CD4-positive, CD25-positive, alpha-beta regulatory T cell (primary cell): ENCODE results near the gene PNPLA8. TPM values are rescaled to one million over a fixed set of nuclear protein-coding genes. Genes with fewer than 3 reads are reported as not detected.

Experiments used
- ATAC-seq, 2 donors: fragments of 150-1000 bp; cut with Tn5 transposase; one replicate each; pipeline ENCODE4 v1.10.0; 2021; ENCODE audit warnings: low read depth in 2 of 2, moderate number of reproducible peaks in 2 of 2, moderate library complexity in 1 of 2
- DNase-seq, 3 donors: peaks; one replicate each; pipeline versions ENCODE4 v3.0.0 to v3.0.0-alpha.2; 2012 to 2022; ENCODE audit warnings: mixed read lengths in 1 of 3
- H3K27ac ChIP-seq: one replicate; pipeline ENCODE4 v1.7.0; 2013; ENCODE audit warnings: mild to moderate bottlenecking, low read length; ENCODE audit not compliant: insufficient read depth, poor library complexity, severe bottlenecking
- H3K27me3 ChIP-seq: one replicate; pipeline ENCODE4 v1.7.0; 2013; ENCODE audit warnings: low read length; ENCODE audit not compliant: control insufficient read depth, insufficient read depth
- H3K36me3 ChIP-seq: one replicate; pipeline ENCODE4 v1.7.0; 2013; ENCODE audit warnings: mild to moderate bottlenecking, low read length, moderate library complexity; ENCODE audit not compliant: control insufficient read depth, insufficient read depth
- H3K4me1 ChIP-seq: 2 replicates; pipeline ENCODE4 v1.7.0; 2013; ENCODE audit warnings: mild to moderate bottlenecking, low read length; ENCODE audit not compliant: insufficient read depth, control insufficient read depth, poor library complexity, severe bottlenecking
- H3K4me3 ChIP-seq: one replicate; pipeline ENCODE4 v1.7.0; 2013; ENCODE audit warnings: low read depth, mild to moderate bottlenecking, low read length, moderate library complexity
- H3K9me3 ChIP-seq, 2 experiments: 1 replicate in 1 of 2; 2 replicates in 1 of 2; pipeline ENCODE4 v1.7.0; 2013; ENCODE audit warnings: low read length in 2 of 2, mild to moderate bottlenecking in 1 of 2, moderate library complexity in 1 of 2; ENCODE audit not compliant: control insufficient read depth in 2 of 2
- H3K27ac Mint-ChIP-seq, 3 donors: one replicate each; pipeline ENCODE4 v1.8.0; 2020 to 2022; ENCODE audit warnings: mild to moderate bottlenecking in 3 of 3, mixed read lengths in 3 of 3, moderate library complexity in 2 of 3
- H3K27me3 Mint-ChIP-seq: one replicate; pipeline ENCODE4 v1.8.0; 2022; ENCODE audit warnings: mild to moderate bottlenecking, mixed read lengths
- H3K36me3 Mint-ChIP-seq: one replicate; pipeline ENCODE4 v1.8.0; 2020; ENCODE audit warnings: mixed read lengths
- H3K4me1 Mint-ChIP-seq, 4 donors: one replicate each; pipeline ENCODE4 v1.8.0; 2020 to 2022; ENCODE audit warnings: mixed read lengths in 4 of 4, mild to moderate bottlenecking in 1 of 4
- H3K4me3 Mint-ChIP-seq, 4 donors: one replicate each; pipeline ENCODE4 v1.8.0; 2020 to 2022; ENCODE audit warnings: mild to moderate bottlenecking in 4 of 4, mixed read lengths in 4 of 4, moderate library complexity in 3 of 4
- H3K9me3 Mint-ChIP-seq, 7 donors: one replicate each; pipeline ENCODE4 v1.8.0; 2020 to 2022; ENCODE audit warnings: mixed read lengths in 7 of 7, mild to moderate bottlenecking in 3 of 7, moderate library complexity in 2 of 7
- polyA plus RNA-seq, 4 donors: library from polyadenylated mRNA; unstranded; fragments of 300-500 nt; fragmentation: Illumina TruSeq; gene quantifications; one replicate each; pipeline ENCODE4 v1.2.3, GENCODE V29; 2021
- total RNA-seq: library from RNA; stranded (reverse); gene quantifications from one replicate; pipeline ENCODE4 v1.2.3, GENCODE V29; 2022

Gene PNPLA8
- total and polyA plus RNA-seq, 5 donors from 2014 or later, result 23.3 to 62.5 (median 32.3) TPM

- H3K27me3 ChIP-seq, result no peaks in the 10 kb centered on the region
- H3K36me3 Mint-ChIP-seq, result no peaks in the 10 kb centered on the region
- H3K36me3 ChIP-seq, result no peaks in the 10 kb centered on the region
- H3K4me1 ChIP-seq, result peaks cover 28% of the 10 kb centered on the region
- peak overlapping the region in 1 of 3 donors; percentile 71 for H3K27ac Mint-ChIP-seq
- H3K9me3 ChIP-seq, result no peaks in the 10 kb centered on the region
- peaks cover 6% of the 10 kb centered on the region for H3K27me3 Mint-ChIP-seq
- H3K4me3 Mint-ChIP-seq, result peak overlapping the region in 3 of 4 donors; percentile 48 to 63 (median 55)
- no peak for DNase-seq
- H3K4me3 ChIP-seq, result no peak overlapping the region
- no peak for ATAC-seq
- peaks cover 9 to 26% (median 20%) of the 10 kb centered on the region in 4 donors for H3K4me1 Mint-ChIP-seq
- H3K27ac ChIP-seq, result no peak overlapping the region
- H3K9me3 Mint-ChIP-seq, result no peaks in the 10 kb centered on the region
Measured at GRCh38 chr7:108528183-108528712, 2.3 kb upstream of the PNPLA8 start.

- peaks cover 36% of the 10 kb centered on the region for H3K4me1 ChIP-seq
- H3K4me3 ChIP-seq, result peak overlapping the region; percentile 85
- H3K27ac ChIP-seq, result peak overlapping the region; percentile 99
- ATAC-seq (no peak), DNase-seq (no peak)
- Mint-ChIP-seq H3K4me3 (peak overlapping the region; percentile 95 to 98 (median 96)), H3K36me3 (no peaks in the 10 kb centered on the region), H3K27me3 (peaks cover 6% of the 10 kb centered on the region), H3K4me1 (peaks cover 16 to 39% (median 29%) of the 10 kb centered on the region in 4 donors), H3K27ac (peak overlapping the region in 2 of 3 donors; percentile 99), H3K9me3 (no peaks in the 10 kb centered on the region)
- H3K36me3 ChIP-seq, result no peaks in the 10 kb centered on the region
- no peaks in the 10 kb centered on the region for H3K27me3 ChIP-seq
- H3K9me3 ChIP-seq, result no peaks in the 10 kb centered on the region
Measured at GRCh38 chr7:108526768-108527017, 758 bp upstream of the PNPLA8 start.

GRCh38 chr7:108525327-108525984, 479 bp downstream of the PNPLA8 start:
- Mint-ChIP-seq H3K27ac (peak overlapping the region; percentile 98 to 99 (median 99)), H3K4me3 (peak overlapping the region; percentile 95 to 98 (median 96)), H3K4me1 (peaks cover 24 to 49% (median 37%) of the 10 kb centered on the region in 4 donors)

GRCh38 chr7:108522780-108523179, 3.2 kb downstream of the PNPLA8 start:
- H3K9me3 Mint-ChIP-seq, result no peaks in the 10 kb centered on the region
- no peak for ATAC-seq
- no peaks in the 10 kb centered on the region for H3K9me3 ChIP-seq
- H3K27me3 ChIP-seq, result no peaks in the 10 kb centered on the region
- H3K27ac Mint-ChIP-seq, result peak overlapping the region in 2 of 3 donors; percentile 23 to 99
- peaks cover 10% of the 10 kb centered on the region for H3K36me3 ChIP-seq
- H3K4me1 Mint-ChIP-seq, result peaks cover 43 to 64% (median 52%) of the 10 kb centered on the region in 4 donors
- H3K4me1 ChIP-seq, result peaks cover 36% of the 10 kb centered on the region
- peak overlapping the region; percentile 38 for H3K4me3 ChIP-seq
- no peaks in the 10 kb centered on the region for H3K27me3 Mint-ChIP-seq
- H3K27ac ChIP-seq, result peak overlapping the region; percentile 2
- peaks cover 32% of the 10 kb centered on the region for H3K36me3 Mint-ChIP-seq
- no peak for DNase-seq
- peak overlapping the region; percentile 12 to 95 (median 56) for H3K4me3 Mint-ChIP-seq

More at GRCh38 chr7:108525327-108525984, 479 bp downstream of the PNPLA8 start:
- Histone ChIP-seq H3K27ac (peak overlapping the region; percentile 99), H3K4me1 (peaks cover 36% of the 10 kb centered on the region), H3K27me3 (no peaks in the 10 kb centered on the region), H3K4me3 (peak overlapping the region; percentile 95), H3K36me3 (peaks cover 3% of the 10 kb centered on the region), H3K9me3 (no peaks in the 10 kb centered on the region)
- DNase-seq (no peak), ATAC-seq (peak; percentile 2 to 3)
- no peaks in the 10 kb centered on the region for H3K9me3 Mint-ChIP-seq
- peaks cover 4% of the 10 kb centered on the region for H3K27me3 Mint-ChIP-seq
- peaks cover 8% of the 10 kb centered on the region for H3K36me3 Mint-ChIP-seq

- no peak for ATAC-seq
- H3K27ac Mint-ChIP-seq, result no peak overlapping the region
- H3K27ac ChIP-seq, result no peak overlapping the region
- H3K36me3 ChIP-seq, result peaks cover 36% of the 10 kb centered on the region
- no peak overlapping the region for H3K4me3 Mint-ChIP-seq
- H3K27me3 ChIP-seq, result no peaks in the 10 kb centered on the region
- no peak for DNase-seq
- H3K4me1 ChIP-seq, result peaks cover 5% of the 10 kb centered on the region
- H3K9me3 Mint-ChIP-seq, result no peaks in the 10 kb centered on the region
- peaks cover 41 to 58% (median 48%) of the 10 kb centered on the region in 4 donors for H3K4me1 Mint-ChIP-seq
- peaks cover 58% of the 10 kb centered on the region for H3K36me3 Mint-ChIP-seq
- no peaks in the 10 kb centered on the region for H3K9me3 ChIP-seq
- no peaks in the 10 kb centered on the region for H3K27me3 Mint-ChIP-seq
- no peak overlapping the region for H3K4me3 ChIP-seq
Measured at GRCh38 chr7:108517951-108518350, 8.0 kb downstream of the PNPLA8 start.

GRCh38 chr7:108515630-108516029, 10.3 kb downstream of the PNPLA8 start:
- H3K4me1 ChIP-seq, result no peaks in the 10 kb centered on the region
- H3K4me3 Mint-ChIP-seq, result no peak overlapping the region
- no peaks in the 10 kb centered on the region for H3K9me3 ChIP-seq
- H3K27me3 Mint-ChIP-seq, result no peaks in the 10 kb centered on the region
- peaks cover 51% of the 10 kb centered on the region for H3K36me3 ChIP-seq
- peaks cover 60% of the 10 kb centered on the region for H3K36me3 Mint-ChIP-seq
- ATAC-seq (no peak), DNase-seq (no peak)
- H3K4me3 ChIP-seq, result no peak overlapping the region
- H3K27me3 ChIP-seq, result no peaks in the 10 kb centered on the region
- no peaks in the 10 kb centered on the region for H3K9me3 Mint-ChIP-seq
- no peak overlapping the region for H3K27ac Mint-ChIP-seq
- H3K4me1 Mint-ChIP-seq, result peaks cover 30 to 44% (median 34%) of the 10 kb centered on the region in 4 donors
- H3K27ac ChIP-seq, result no peak overlapping the region

- Histone ChIP-seq H3K27me3 (no peaks in the 10 kb centered on the region), H3K4me1 (no peaks in the 10 kb centered on the region), H3K36me3 (peaks cover 51% of the 10 kb centered on the region), H3K27ac (no peak overlapping the region), H3K9me3 (no peaks in the 10 kb centered on the region), H3K4me3 (no peak overlapping the region)
- H3K4me1 Mint-ChIP-seq, result peaks cover 26 to 42% (median 30%) of the 10 kb centered on the region in 4 donors
- peaks cover 0 to 2% (median 0%) of the 10 kb centered on the region in 7 donors for H3K9me3 Mint-ChIP-seq
- DNase-seq (no peak), ATAC-seq (no peak)
- H3K36me3 Mint-ChIP-seq, result peaks cover 63% of the 10 kb centered on the region
- H3K4me3 Mint-ChIP-seq, result no peak overlapping the region
- no peak overlapping the region for H3K27ac Mint-ChIP-seq
- no peaks in the 10 kb centered on the region for H3K27me3 Mint-ChIP-seq
Measured at GRCh38 chr7:108515013-108515412, 10.9 kb downstream of the PNPLA8 start.

GRCh38 chr7:108511939-108512338, 14.0 kb downstream of the PNPLA8 start:
- H3K9me3 Mint-ChIP-seq, result peaks cover 0 to 2% (median 0%) of the 10 kb centered on the region in 7 donors
- H3K4me3 Mint-ChIP-seq, result no peak overlapping the region
- peaks cover 34% of the 10 kb centered on the region for H3K36me3 Mint-ChIP-seq
- H3K4me3 ChIP-seq, result no peak overlapping the region
- H3K9me3 ChIP-seq, result no peaks in the 10 kb centered on the region
- H3K4me1 ChIP-seq, result no peaks in the 10 kb centered on the region
- H3K27me3 Mint-ChIP-seq, result no peaks in the 10 kb centered on the region
- no peak overlapping the region for H3K27ac ChIP-seq
- H3K36me3 ChIP-seq, result peaks cover 37% of the 10 kb centered on the region
- DNase-seq (no peak), ATAC-seq (no peak)
- peaks cover 12 to 21% (median 15%) of the 10 kb centered on the region in 4 donors for H3K4me1 Mint-ChIP-seq
- no peak overlapping the region for H3K27ac Mint-ChIP-seq
- no peaks in the 10 kb centered on the region for H3K27me3 ChIP-seq
